Mucosa of rectum (tissue), 2 donors: Measurements from ENCODE around the gene CRLF3.
"Not testable (repeated sequence)": the region's sequence is repeated elsewhere in the genome, so short reads cannot be mapped to it uniquely, and the experiment has no call there.

Source experiments
- H3K27ac ChIP-seq, 2 donors: one replicate each; pipeline ENCODE4 v1.7.0; 2013; ENCODE audit warnings: inconsistent platforms in 2 of 2, low read depth in 2 of 2, low read length in 2 of 2
- H3K27me3 ChIP-seq, 2 donors: one replicate each; pipeline ENCODE4 v1.7.0; 2013; ENCODE audit warnings: low read length in 2 of 2; ENCODE audit not compliant: control insufficient read depth in 2 of 2, insufficient read depth in 2 of 2
- H3K36me3 ChIP-seq, 2 donors: one replicate each; pipeline ENCODE4 v1.7.0; 2013; ENCODE audit warnings: low read length in 2 of 2; ENCODE audit not compliant: control insufficient read depth in 2 of 2, insufficient read depth in 2 of 2
- H3K4me1 ChIP-seq, 2 donors: one replicate each; pipeline ENCODE4 v1.7.0; 2013; ENCODE audit warnings: low read length in 2 of 2, mild to moderate bottlenecking in 1 of 2; ENCODE audit not compliant: control insufficient read depth in 2 of 2, insufficient read depth in 2 of 2
- H3K4me3 ChIP-seq, 2 donors: one replicate each; pipeline ENCODE4 v1.7.0; 2013; ENCODE audit warnings: low read length in 2 of 2
- H3K9ac ChIP-seq, 2 donors: one replicate each; pipeline ENCODE4 v1.7.0; 2013; ENCODE audit warnings: low read length in 2 of 2, low read depth in 1 of 2, mild to moderate bottlenecking in 1 of 2
- H3K9me3 ChIP-seq, 2 donors: one replicate each; pipeline ENCODE4 v1.7.0; 2013; ENCODE audit warnings: low read length in 2 of 2; ENCODE audit not compliant: control insufficient read depth in 2 of 2
- donor health status: healthy.
- donor health status: Normal muscosa, but diverticular disease.

The CRLF3 gene

DNA sequence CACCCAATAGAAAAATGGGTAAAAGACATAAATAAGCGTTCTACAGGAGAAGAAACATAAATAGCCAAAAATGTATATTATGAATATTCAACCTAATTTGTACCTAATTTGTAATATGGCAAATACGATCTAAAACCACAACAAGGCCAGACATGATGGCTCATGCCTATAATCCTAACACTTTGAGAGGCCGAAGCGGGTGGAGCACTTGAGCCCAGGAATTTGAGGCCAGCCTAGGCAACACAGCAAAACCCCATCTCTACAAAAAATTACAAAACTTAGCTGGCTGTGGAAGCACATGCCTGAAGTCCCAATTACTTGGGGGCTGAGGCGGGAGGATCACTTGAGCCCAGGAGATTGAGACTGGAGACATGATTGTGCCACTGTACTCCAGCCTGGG lies 30.1 kb downstream of the CRLF3 start:
- Histone ChIP-seq H3K9me3 (no peaks in the 10 kb centered on the region), H3K27ac (no peak overlapping the region), H3K4me1 (no peaks in the 10 kb centered on the region), H3K9ac (no peak overlapping the region), H3K4me3 (no peak overlapping the region), H3K27me3 (no peaks in the 10 kb centered on the region), H3K36me3 (peaks cover 33 to 65% of the 10 kb centered on the region in 2 donors)

DNA sequence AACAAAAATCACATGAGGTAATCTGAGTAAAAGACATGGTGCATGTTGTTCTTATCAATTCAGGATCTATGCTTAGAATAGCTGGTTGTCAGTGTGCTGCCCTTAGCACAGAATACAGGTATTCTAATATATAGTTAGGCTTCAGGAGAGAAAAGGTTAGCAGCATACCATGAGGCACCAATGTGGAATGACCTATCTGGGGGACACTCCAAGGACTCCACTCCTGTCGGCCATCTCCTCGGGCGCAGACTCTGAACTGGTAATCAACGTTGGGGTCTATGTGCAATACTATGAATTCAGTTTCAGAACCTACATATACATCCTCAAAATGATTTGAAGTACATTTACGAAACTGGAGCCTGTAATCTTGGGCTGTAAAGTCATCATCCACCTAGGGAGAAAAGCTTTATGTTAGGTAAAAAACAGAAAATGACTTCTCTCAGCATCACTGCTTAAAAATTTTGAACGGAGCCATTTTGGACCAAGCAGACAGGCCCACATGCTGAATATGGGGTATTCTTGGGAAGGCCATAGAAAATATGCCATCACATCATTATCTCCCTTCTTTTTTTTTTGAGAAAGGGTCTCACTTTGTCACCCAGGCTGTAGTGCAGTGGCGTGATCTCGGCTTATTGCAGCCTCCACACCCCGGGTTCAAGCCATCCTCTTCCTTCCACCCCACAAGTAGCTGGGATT lies 31.1 kb downstream of the CRLF3 start:
- H3K4me1 ChIP-seq: no peaks in the 10 kb centered on the region
- H3K27ac ChIP-seq: no peak overlapping the region
- peaks cover 40 to 72% of the 10 kb centered on the region in 2 donors for H3K36me3 ChIP-seq
- no peaks in the 10 kb centered on the region for H3K9me3 ChIP-seq
- no peaks in the 10 kb centered on the region for H3K27me3 ChIP-seq
- no peak overlapping the region for H3K9ac ChIP-seq
- no peak overlapping the region for H3K4me3 ChIP-seq

DNA sequence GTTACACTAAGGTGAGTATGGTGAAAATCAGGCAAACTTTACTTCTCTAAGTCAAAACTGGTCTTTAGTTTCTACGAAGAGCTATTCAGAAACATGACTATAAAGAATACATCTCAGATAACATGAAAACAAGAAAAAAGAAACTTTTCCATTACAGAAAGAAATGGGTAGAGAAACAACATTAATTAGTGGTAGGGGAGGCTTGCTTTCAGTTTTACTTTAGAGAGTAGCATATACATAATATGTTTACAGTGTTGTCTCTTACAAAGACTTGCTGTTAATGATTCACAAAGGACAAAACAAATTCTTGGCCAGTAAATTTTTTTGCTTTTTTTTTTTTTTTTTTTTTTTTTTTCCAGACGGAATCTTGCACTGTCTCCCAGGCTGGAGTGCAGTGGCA lies 34.2 kb downstream of the CRLF3 start:
- no peak overlapping the region for H3K9ac ChIP-seq
- no peaks in the 10 kb centered on the region for H3K9me3 ChIP-seq
- H3K4me1 ChIP-seq: no peaks in the 10 kb centered on the region
- H3K36me3 ChIP-seq: peaks cover 38 to 62% of the 10 kb centered on the region in 2 donors
- no peaks in the 10 kb centered on the region for H3K27me3 ChIP-seq
- no peak overlapping the region for H3K4me3 ChIP-seq
- H3K27ac ChIP-seq: no peak overlapping the region

DNA sequence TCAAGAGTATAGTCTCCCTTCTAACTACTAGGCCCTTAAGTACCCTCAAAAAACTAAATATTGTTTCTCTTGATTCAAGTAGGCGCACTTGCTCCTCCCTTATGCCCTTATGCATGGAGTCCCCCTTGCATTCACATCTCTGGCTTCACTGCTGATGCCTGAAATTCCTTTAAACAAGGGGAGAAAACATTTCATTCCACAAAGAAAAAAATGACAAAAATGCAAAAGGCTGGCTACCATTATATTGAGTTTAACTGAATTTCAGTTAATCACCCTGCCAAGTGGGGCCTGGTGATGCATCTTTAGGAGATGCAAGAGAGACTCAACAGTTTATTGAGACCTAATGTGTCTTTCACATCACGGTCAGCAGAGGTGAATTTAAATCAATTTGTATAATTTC lies 35.6 kb downstream of the CRLF3 start:
- H3K36me3 ChIP-seq: peaks cover 38 to 57% of the 10 kb centered on the region in 2 donors

DNA sequence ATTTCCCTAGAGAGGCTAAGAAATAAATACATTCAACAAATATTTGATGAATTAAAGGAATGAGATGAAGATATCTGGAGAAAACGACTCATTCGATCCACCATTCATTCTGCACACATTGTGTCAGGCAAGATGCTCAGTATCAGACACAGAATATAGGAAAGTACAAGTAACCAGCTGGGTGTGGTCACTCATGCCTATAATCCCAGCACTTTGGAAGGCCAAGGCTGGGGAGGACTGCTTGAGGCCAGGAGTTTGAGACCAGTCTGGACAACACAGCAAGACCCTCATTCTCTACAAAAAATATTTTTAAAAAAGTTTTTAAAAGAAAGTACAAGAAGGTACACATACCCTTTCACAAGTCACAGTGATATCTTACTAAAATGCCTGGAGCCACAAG lies 42.3 kb downstream of the CRLF3 start:
- peaks cover 13 to 20% of the 10 kb centered on the region in 2 donors for H3K36me3 ChIP-seq

More for the DNA sequence above, 35.6 kb downstream of the CRLF3 start:
- H3K27ac ChIP-seq: no peak overlapping the region
- H3K9me3 ChIP-seq: no peaks in the 10 kb centered on the region
- H3K4me3 ChIP-seq: no peak overlapping the region
- H3K27me3 ChIP-seq: no peaks in the 10 kb centered on the region
- H3K9ac ChIP-seq: no peak overlapping the region
- H3K4me1 ChIP-seq: no peaks in the 10 kb centered on the region

DNA sequence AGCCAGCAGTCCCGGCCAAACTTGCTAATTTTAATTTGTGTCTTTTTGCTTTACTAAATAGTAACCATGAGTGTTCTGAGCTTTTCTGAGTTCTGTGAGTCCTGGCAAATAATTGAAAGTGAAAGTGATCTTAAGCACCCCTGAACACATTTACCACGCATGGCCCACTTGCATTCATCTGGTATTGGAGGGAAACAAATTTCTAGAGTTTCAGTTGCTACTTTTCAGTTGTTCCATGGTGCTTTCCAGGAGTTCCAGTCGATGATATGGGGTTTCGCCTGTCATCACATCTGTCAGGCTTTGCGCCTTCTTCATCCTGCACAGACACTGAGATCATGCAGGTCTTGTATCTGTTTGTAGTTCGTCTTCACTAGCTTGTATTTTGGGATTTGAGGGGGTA lies 44.1 kb downstream of the CRLF3 start:
- no peak overlapping the region for H3K27ac ChIP-seq
- H3K36me3 ChIP-seq: peaks cover 8 to 15% of the 10 kb centered on the region in 2 donors
- H3K27me3 ChIP-seq: no peaks in the 10 kb centered on the region
- H3K9ac ChIP-seq: no peak overlapping the region
- no peaks in the 10 kb centered on the region for H3K9me3 ChIP-seq
- H3K4me3 ChIP-seq: no peak overlapping the region
- H3K4me1 ChIP-seq: no peaks in the 10 kb centered on the region

More for the DNA sequence above, 42.3 kb downstream of the CRLF3 start:
- Histone ChIP-seq H3K27ac (no peak overlapping the region), H3K9ac (no peak overlapping the region), H3K9me3 (no peaks in the 10 kb centered on the region), H3K27me3 (no peaks in the 10 kb centered on the region), H3K4me3 (no peak overlapping the region), H3K4me1 (no peaks in the 10 kb centered on the region)

DNA sequence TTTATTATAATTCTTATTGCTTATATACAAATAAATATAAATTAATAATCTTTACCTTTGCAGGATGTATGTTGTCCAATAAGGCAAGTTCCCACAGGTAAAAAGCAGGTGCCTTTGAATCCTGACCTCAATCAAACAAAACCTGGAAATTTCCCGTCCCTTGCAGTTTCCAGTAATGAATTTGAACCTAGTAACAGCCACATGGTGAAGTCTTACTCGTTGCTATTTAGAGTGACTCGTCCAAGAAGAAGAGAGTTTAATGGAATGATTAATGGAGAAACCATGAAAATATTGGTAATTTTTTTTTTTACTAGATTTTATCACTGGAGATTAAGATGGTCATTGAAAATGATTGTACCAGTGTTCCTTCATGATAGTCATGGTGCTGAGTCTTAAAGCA lies 55.7 kb downstream of the CRLF3 start:
- H3K9me3 ChIP-seq, H3K9ac ChIP-seq, H3K4me3 ChIP-seq, H3K4me1 ChIP-seq, H3K27me3 ChIP-seq, H3K27ac ChIP-seq: not testable (repeated sequence)
- H3K36me3 ChIP-seq: peaks cover 3 to 30% of the 10 kb centered on the region in 2 donors

DNA sequence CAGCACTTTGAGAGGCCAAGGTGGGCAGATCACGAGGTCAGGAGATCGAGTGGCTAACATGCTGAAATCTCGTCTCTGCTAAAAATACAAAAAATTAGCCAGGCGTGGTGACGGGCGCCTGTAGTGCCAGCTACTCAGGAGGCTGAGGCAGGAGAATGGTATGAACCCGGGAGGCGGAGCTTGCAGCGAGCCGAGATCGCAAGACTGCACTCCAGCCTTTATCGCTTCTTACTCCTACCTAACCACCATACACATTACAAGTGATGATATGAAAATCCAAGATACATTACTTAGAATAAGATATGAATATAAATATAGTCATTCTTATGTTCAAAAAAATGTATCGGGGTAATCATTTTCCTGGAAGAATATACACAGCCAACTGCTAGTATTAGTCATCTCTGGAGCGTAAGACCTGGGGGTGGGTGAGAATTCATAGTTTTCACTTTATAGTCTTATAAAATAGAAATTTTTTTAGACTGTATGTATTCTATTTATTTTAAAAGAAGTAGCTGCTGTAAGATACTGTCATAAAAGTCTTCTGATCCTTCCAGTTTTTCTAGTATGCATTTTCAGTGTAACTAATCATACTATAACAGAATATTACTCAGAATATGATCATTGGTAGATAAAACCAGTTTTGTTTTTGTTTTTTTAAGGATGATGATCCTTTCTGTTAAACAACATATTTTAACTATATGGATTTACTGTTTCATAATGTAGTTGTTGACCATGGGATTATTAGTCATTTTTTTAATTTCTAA lies 56.7 kb downstream of the CRLF3 start:
- H3K36me3 ChIP-seq: peaks cover 3 to 30% of the 10 kb centered on the region in 2 donors
- not testable (repeated sequence) for H3K27me3 ChIP-seq, H3K27ac ChIP-seq, H3K9ac ChIP-seq, H3K4me1 ChIP-seq, H3K9me3 ChIP-seq, H3K4me3 ChIP-seq

DNA sequence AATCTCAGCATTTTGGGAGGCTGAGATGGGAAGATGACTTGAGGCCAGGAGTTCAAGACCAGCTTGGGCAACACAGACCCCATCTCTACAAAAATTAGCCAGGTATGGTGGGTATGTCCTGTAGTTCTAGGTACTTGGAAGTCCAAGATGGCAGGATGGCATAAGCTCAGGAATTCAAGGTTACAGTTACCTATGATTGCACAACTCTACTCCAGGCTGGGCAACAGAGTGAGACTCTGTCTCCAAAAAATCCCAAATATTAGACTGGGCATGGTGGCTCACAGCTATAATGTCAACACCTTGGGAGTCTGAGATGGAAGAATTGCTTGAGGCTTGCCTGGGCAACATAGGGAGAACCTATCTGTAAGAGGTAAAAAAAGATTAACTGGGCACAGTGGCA lies 63.4 kb downstream of the CRLF3 start:
- Histone ChIP-seq H3K4me1 (no peaks in the 10 kb centered on the region), H3K9ac (no peak overlapping the region), H3K27me3 (no peaks in the 10 kb centered on the region), H3K27ac (no peak overlapping the region), H3K4me3 (no peak overlapping the region), H3K9me3 (no peaks in the 10 kb centered on the region), H3K36me3 (peaks cover 0 to 16% of the 10 kb centered on the region in 2 donors)

DNA sequence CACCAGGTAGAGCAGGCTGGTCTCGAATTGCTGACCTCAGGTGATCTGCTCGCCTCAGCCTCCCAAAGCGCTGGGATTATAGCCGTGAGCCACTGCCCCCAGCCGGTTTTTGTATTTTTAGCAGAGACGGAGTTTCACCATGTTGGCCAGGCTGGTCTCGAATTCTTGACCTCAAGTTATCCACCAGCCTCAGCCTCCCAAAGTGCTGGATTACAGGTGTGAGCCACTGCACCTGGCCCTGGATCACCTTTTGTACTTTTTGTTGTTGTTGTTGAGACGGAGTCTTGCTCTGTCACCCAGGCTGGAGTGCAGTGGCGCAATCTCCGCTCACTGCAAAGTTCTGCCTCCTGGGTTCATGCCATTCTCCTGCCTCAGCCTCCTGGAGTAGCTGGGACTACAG lies 71.2 kb downstream of the CRLF3 start:
- not testable (repeated sequence) for H3K4me1 ChIP-seq, H3K27me3 ChIP-seq, H3K4me3 ChIP-seq, H3K9me3 ChIP-seq, H3K27ac ChIP-seq, H3K9ac ChIP-seq
- H3K36me3 ChIP-seq: peaks cover 5 to 14% of the 10 kb centered on the region in 2 donors
